ENCODE measurements around the gene DTNB.
"Not testable (repeated sequence)": the region's sequence is repeated elsewhere in the genome, so short reads cannot be mapped to it uniquely, and the experiment has no call there.

DTNB gene

DNA sequence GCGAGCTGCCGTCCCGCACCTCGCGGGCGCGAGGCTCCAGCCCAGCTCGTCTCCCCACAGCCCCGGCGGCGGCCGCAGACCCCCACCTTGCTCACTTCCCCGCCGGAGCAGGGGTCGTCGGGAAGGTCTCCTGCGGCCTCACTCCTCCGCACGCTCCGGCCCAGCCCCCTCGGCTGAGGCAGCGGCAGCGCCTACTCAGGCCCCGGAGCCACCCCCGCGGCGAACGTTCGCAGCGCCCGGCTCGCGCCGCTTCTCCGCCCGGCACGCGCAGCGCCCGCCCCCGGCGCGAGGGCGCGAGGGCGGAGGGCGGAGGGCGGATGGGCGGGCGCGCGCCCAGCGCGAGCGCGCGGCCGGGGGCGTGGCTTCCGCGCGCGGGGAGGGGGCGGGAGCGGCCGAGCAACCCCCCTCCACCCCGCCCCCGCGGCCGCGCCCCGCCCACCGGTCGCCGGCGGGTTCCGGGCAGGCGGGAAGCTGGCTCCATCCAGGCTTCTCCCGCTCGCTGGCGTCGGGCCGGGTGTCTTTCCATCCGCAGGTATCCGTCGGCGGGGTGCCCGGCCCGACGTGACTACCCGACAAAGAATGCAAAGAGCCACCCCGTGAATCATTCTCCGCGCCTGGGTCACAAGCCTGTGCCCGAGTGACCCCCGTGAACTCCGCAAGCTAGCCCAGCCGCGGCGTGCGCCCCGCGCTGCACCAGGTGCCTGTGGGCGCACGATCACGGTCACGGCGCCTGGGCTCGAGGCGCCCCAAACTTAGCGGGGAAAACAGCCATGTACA, at the start of gene DTNB:
DTNB (minus strand) TSS at position 278 of the 777 bp plus-strand sequence. CDS start 20,917 bp downstream, outside the sequence.
- peak; percentile 78 for DNase-seq (ENCODE audit: low spot score)

DNA sequence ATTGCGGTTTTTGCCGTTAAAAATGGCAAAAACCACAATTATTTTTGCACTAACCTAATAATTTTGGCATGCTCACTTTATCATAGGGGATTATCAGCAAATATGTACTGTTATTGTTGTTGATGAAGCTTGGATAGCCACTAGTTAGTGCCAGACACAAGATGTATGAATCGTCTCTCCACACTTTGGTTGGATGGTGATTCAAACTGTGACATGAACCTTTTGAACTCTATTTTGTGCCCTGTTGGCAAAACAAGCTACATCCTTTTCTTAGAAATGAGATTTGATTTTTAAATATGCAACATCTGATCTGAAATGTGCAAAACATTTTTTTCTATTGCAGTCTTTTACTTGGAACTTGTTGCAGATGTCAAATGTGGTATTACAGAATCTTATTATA, 48.8 kb upstream of the DTNB start:
- no peak for DNase-seq (ENCODE audit: low spot score)

GRCh38 chr2:25720575-25720974, 47.2 kb upstream of the DTNB start:
- DNase-seq (ENCODE audit: low spot score), result no peak

- DNase-seq (ENCODE audit: low spot score), result no peak
Observed at GRCh38 chr2:25714740-25715139, 41.4 kb upstream of the DTNB start.

GRCh38 chr2:25712455-25712854, 39.1 kb upstream of the DTNB start:
- DNase-seq (ENCODE audit: low spot score), result no peak

DNA sequence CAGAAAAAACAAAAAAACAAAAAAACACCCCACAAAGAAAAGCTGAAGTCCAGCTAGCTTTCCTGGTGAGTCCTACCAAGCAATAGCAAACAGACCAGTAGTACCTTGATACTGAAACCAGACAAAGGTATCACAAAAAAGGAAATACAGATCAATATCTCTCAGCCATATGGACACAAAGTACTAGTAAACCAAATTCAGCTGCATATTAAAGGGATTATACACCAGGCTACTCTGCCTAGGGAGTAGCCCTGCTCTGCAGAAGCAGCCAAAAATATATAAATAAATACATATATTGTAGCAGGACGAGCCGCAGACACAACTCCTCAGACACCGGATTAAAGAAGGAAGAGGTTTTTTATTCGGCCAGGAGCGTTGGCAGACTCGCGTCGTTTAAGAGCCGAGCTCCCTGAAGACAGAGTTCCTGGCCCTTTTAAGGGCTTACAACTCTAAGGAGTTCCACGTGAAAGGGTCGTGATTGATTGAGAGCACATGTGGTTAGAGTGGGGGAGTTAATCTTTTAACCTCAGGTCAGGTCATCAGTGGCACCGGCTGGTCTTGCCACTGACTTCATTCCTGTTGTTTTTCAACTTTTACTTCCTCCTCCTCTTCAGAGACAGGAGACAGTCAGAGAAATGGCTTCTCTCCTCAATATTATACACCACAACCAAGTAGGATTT, 38.4 kb upstream of the DTNB start:
- no peak for DNase-seq (ENCODE audit: low spot score)

DNA sequence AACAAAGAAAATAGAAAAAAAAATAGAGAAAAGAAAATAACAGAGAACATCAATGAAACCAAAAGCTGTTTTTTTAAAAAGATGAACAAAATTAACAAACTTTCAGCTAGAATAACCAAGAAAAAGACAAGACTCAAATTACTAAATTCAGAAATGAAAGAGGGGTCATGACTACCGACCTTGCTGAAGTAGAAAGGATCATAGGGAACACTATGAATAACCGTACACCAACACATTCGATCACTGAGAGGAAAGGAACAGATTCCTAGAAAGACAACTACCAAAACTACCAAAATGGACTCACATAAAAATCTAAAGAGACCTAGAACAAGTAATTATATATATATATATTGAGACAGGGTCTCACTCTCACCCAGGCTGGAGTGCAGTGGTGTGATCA, 37.4 kb upstream of the DTNB start:
- DNase-seq (ENCODE audit: low spot score), result no peak

- DNase-seq (ENCODE audit: low spot score), result no peak
Observed at GRCh38 chr2:25709349-25709748, 36.0 kb upstream of the DTNB start.

DNA sequence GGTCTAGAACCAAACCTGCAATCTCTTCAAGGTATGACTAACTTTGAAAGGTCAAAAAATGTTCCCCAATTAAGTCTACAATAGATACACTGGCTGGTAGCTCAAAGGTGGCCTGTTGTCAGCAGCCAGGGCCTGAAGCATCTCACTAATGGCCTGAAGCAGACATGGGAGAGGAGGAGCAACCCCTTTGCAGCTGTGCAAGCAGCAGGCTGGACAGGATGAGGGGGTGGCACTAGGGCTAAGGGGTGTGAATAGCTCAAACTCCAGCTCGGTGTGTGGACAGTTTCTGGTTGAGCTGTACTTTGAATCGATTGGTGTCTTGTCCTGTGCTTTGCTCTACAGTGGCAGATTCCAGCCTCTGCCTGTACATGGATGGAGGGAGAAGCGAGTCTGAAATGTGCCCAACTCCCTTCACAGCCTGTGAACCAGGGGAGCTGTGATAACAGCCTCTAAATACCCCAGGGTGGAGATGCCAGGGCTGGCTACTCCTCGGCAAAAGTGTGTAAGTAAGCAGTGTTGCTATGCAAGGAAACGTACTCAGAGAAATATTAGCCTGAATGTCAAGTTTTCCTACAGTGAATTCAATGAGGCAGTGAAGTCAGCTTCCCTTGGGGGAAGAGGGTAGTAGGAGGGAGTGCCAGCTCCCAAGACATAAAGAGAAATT, 34.7 kb upstream of the DTNB start:
- DNase-seq (ENCODE audit: low spot score), result no peak

DNA sequence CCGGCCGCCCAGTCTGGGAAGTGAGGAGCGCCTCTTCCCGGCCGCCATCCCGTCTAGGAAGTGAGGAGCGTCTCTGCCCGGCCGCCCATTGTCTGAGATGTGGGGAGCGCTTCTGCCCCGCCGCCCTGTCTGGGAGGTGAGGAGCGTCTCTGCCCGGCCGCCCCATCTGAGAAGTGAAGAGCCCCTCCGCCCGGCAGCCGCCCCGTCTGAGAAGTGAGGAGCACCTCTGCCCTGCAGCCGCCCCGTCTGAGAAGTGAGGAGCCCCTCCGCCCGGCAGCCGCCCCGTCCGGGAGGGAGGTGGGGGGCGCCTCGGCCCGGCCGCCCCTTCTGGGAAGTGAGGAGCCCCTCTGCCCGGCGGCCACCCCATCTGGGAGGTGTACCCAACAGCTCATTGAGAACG, 32.2 kb upstream of the DTNB start:
- not testable (repeated sequence) for DNase-seq (ENCODE audit: low spot score)

GRCh38 chr2:25701801-25702200, 28.4 kb upstream of the DTNB start:
- DNase-seq (ENCODE audit: low spot score), result no peak

DNA sequence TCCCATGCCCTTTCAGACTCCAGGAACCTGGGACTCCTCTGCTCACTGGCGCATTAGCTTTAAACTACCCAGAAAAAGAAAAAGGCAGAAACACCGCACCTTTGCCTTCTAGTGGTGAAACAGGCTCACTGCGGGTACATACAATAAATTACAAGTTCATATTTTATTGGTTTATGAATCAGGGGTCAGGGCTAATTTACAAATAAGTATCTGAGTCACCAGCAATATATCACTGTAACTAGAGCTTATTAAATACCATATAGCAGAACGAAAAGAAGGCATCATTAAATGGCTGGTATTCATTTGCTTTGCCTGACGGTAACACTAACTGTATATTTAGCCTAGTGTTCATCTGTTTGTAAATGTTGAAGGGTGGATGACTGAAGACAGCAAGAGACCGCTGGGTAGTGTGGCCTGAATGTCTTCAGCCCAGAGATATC, 26.9 kb upstream of the DTNB start:
- DNase-seq (ENCODE audit: low spot score), result peak; percentile 49

DNA sequence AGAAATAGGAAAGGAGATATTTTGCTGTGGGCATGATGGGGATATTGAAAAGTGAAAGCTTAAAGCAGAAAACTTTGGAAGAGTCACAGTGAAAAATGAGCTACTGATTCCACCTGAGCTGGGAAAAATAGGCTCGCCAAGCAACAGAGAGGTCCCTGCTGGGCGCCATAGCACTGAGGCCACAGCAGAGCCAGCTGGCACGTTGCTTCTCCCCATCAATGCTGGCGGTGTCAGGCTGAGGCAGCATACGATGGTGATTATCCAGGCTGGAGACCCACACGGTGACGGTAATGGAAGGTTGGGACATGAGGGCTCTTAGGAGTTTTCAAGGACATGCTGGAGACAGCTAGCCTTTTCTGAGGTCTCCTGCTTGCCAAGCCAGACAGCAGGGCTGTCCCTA, 25.8 kb upstream of the DTNB start:
- no peak for DNase-seq (ENCODE audit: low spot score)

DNA sequence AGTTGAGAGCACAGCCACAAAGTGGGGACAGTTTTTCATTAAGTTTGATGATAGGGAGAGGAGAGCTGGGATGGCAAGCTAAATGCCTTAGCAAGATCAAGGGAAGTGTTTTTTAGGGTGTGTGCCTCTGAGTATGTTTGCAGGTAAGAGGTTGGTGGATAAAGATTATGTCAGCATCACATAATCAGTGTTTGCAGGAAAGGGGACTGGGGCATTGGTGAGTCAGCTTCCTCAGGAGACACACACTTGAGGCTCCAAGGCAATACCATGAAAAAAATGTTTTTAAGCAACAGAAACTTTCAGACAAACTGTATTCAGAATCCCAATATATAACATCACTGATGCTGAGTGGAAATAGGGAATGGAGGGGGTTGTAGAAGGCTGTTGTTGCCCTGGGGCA, 25.4 kb upstream of the DTNB start:
- DNase-seq (ENCODE audit: low spot score), result peak; percentile 37

- DNase-seq (ENCODE audit: low spot score), result no peak
Observed at GRCh38 chr2:25697559-25698341, 24.4 kb upstream of the DTNB start.

GRCh38 chr2:25692737-25693445, 19.5 kb upstream of the DTNB start:
- DNase-seq (ENCODE audit: low spot score), result no peak

GRCh38 chr2:25692143-25692542, 18.8 kb upstream of the DTNB start:
- DNase-seq (ENCODE audit: low spot score), result no peak

DNA sequence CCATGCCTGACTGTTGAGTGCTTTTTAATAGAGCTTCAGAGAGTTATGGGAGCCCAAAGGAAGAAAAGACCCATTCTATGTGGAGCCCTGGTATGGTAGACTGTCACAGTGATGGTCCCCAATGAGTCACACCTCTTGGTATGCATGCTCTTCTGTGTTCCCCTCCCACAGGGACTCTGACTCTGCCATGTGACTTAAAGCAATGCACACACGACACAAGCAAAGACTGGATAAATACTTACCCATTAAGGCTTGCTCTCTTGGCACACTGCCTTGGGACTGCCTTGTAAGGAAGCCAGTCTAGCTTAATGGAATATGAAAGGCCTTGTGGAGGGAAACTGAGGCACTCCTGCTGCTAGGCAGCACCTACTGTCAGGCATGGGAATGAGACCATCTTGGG, 16.7 kb upstream of the DTNB start:
- no peak for DNase-seq (ENCODE audit: low spot score)

DNA sequence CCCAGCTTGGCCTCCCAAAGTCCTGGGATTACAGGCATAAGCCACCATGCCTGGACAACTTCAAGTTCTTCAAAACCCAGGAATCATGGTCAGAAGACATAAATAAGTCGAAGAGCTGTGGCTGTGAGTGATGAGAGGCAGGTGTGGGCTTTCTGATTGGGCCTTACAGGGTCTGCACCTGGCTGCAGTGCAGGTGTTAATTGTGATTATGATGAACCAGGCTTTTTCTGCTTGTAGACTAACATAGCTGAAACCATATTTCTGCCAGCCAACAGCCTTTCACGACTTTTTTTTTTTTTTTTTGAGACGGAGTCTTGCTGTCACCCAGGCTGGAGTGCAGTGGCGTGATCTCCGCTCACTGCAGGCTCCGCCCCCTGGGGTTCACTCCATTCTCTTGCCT, 14.9 kb upstream of the DTNB start:
- DNase-seq (ENCODE audit: low spot score), result no peak

GRCh38 chr2:25685741-25686140, 12.4 kb upstream of the DTNB start:
- no peak for DNase-seq (ENCODE audit: low spot score)

- DNase-seq (ENCODE audit: low spot score), result no peak
Observed at GRCh38 chr2:25684577-25685473, 11.4 kb upstream of the DTNB start.
